GM13977 (cell line): Measurements from ENCODE around the gene TAB3.

Experiments used
- DNase-seq: peaks from one replicate; pipeline ENCODE4 v3.0.0; 2012; ENCODE audit warnings: low spot score
- in situ Hi-C: fragments of 300-500 bp; cut with MboI; formaldehyde crosslinking; loops from one replicate; pipeline ENCODE4 v1.12.0; 2022; ENCODE audit warnings: low sequenced_read_pairs, low pct_unique_long_range_greater_than_20kb, mixed read lengths, inconsistent platforms; ENCODE audit not compliant: unreplicated experiment
- TF ChIP-seq, protein P1 (sequence below): IDR thresholded peaks from 2 replicates; pipeline ENCODE4 v1.5.1; 2012; ENCODE audit warnings: mild to moderate bottlenecking, control low read depth; ENCODE audit not compliant: insufficient read depth; ENCODE audit errors: extremely low read depth, missing control alignments

Gene TAB3

DNA sequence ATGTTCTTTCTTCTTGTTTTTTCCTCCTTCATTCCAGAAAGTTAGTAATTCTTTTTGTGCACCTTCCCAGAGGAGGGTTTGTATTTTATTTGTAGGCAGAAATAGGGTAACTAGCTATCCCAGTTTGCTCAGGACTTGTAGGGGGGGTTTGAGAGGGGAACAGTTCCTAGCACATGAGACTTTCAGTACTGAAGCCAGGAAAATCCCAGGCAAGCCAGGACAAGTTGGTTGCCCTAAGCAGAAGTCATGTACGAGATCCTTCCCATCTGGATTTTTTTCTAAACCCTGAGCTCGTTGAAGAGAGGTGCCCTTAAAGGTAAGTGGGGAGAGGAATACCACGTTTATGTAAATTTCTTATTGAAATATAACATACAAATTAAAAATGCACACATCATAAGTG is 15.6 kb upstream of the TAB3 start:
- in situ Hi-C loops, result no loop called here
- TF ChIP-seq, protein P1, sequence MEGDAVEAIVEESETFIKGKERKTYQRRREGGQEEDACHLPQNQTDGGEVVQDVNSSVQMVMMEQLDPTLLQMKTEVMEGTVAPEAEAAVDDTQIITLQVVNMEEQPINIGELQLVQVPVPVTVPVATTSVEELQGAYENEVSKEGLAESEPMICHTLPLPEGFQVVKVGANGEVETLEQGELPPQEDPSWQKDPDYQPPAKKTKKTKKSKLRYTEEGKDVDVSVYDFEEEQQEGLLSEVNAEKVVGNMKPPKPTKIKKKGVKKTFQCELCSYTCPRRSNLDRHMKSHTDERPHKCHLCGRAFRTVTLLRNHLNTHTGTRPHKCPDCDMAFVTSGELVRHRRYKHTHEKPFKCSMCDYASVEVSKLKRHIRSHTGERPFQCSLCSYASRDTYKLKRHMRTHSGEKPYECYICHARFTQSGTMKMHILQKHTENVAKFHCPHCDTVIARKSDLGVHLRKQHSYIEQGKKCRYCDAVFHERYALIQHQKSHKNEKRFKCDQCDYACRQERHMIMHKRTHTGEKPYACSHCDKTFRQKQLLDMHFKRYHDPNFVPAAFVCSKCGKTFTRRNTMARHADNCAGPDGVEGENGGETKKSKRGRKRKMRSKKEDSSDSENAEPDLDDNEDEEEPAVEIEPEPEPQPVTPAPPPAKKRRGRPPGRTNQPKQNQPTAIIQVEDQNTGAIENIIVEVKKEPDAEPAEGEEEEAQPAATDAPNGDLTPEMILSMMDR, result no peak
- no peak for DNase-seq

DNA sequence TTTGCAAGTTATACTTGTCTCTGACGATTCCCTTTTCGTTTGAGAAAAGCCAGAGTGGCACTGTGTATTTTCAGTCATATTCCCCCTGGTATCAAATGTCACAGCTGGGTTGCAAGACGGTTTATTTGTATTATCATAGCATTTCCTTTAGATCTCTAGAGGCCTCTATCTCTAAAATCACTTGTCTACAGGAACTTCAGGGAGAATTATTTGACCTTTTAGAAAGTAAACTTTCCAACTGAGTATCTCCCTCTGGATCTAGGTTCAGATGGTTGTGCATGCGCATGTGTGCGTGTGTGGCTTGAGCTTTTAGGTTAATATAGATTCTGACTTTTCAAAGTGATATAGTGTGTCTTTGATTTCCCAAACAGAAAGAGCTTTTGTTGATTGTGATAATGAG is 15.1 kb upstream of the TAB3 start:
- TF ChIP-seq, protein P1, result no peak
- no peak for DNase-seq
- in situ Hi-C loops, result no loop called here

DNA sequence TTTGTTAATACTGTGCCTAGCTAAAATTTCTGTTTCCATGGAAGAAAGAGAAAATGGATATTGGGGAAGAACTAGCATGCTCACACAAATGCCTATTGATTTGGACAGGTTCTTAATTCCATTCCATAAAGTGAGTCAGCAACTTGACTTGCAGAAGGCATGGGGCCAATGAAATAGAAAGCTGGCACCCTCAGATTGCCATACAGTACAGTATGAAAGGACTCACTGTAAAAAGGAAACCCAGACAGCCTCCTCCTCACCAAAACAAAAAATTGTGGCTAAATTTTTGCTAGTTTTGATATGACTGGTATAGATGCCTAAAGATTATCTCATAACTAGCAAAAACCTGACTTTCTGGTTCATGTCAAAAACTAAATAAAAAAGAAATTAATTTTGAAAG is 11.2 kb upstream of the TAB3 start:
- TF ChIP-seq, protein P1, result no peak
- no peak for DNase-seq
- in situ Hi-C loops, result no loop called here

DNA sequence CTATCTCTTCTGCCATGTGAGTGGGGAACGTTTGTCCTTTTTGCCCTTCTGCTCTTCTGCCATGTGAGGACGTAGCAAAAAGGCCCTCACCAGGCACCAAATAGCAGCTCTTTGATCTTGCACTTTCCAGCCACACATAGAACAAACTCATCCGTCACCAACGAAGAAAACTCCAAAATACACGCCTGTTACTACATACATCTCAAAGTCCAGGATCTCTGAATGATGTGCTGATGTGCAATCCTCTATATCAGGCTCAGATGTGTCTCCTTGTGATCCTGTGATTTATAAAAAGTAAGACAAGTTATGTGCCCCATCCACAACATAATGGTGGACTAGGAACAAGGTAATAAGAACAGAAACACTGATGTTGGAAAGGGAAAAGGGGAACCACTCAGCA is 9.8 kb upstream of the TAB3 start:
- in situ Hi-C loops, result no loop called here
- DNase-seq, result no peak
- TF ChIP-seq, protein P1, result no peak

DNA sequence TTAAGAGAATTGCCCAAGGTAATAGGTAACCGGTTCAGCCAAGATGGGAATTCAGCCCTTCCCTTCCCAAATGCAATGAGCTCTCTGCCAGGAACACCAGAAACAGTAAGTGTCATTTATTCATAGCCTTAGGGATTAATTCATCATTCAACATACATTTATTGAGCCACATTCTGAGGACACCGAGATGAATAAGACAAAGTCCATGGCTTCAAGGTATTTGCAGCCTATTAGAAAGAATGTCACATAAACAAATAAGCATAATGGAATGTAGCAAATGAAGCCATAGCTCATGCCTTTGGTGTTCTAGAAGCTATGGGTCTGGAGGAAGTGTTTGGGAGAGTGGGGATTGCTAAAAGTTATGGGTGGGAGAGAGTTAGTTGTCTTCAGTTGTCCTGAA is 6.3 kb upstream of the TAB3 start:
- in situ Hi-C loops, result no loop called here
- DNase-seq, result no peak

DNA sequence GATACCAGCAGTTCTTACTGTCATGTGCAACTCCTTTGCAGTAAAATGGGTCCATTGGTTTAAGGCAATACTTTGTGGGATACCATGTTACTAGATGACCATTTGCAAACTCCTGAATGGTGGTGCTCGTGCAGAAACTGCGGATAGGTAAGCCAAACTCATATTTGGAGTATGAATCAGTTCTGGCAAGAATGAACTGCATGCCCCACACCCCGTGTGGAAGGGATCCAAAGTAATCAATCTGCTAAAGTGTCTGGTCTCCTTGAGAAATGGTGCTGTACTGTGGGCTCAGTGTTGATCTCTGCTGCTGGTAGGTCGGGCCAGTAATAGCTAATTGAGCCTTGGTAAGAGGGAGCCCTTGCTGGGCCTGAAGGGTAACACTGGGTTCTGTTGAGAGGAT is 4.2 kb upstream of the TAB3 start:
- no peak for DNase-seq
- in situ Hi-C loops, result no loop called here
- TF ChIP-seq, protein P1, result no peak

More for the DNA sequence above, 6.3 kb upstream of the TAB3 start:
- TF ChIP-seq, protein P1, result no peak

DNA sequence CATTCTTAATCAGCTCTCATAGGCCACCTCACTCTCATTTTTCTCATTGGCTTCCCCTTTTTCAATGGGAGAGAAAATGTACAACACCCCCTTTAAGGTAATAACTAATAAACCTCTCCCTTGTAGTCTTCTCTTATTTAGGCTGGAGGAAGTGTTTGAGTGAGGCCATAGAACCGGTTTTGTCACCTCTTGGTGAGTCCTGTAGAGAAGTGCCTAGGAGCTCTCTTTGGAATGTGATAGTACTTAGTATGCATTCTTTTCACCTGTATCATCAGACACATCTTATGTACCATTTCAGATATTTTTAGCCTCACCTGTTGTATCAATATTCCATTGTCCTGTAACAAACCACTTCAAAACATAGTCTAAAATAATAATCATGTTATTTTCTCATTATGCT is 3.5 kb upstream of the TAB3 start:
- in situ Hi-C loops, result no loop called here
- no peak for DNase-seq

More for the DNA sequence above, 3.5 kb upstream of the TAB3 start:
- TF ChIP-seq, protein P1, result no peak
